HG02884 (cell line): Measurements from ENCODE around the gene ATP6V0C.
"Not testable (repeated sequence)": the region's sequence is repeated elsewhere in the genome, so short reads cannot be mapped to it uniquely, and the experiment has no call there.

Experiments used
- ATAC-seq: cut with Tn5 transposase; IDR thresholded peaks from one replicate; pipeline ENCODE4 v1.9.1; 2021; ENCODE audit warnings: mild to moderate bottlenecking, moderate library complexity; ENCODE audit not compliant: unreplicated experiment

The ATP6V0C gene

DNA sequence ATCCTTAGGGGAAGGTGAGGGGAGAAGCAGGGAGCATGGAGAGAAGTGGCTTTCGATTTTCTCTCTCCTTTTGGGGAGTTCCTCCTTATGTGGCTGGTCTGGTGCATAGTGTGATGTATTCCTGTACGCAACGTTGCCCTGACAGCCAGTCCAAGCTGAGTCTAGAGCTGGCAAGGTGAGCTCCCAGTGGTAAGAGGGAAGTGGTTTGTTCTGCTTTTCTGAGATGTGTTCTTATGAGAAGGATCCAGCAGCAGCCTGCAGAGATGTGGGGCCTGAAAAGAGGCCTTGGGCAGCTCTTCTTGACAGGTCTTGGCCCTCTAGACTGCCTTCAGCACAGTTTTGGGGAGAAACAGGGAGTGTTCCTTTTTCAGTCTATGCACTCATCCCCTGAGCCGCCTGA is 27.2 kb downstream of the ATP6V0C start:
- not testable (repeated sequence) for ATAC-seq

DNA sequence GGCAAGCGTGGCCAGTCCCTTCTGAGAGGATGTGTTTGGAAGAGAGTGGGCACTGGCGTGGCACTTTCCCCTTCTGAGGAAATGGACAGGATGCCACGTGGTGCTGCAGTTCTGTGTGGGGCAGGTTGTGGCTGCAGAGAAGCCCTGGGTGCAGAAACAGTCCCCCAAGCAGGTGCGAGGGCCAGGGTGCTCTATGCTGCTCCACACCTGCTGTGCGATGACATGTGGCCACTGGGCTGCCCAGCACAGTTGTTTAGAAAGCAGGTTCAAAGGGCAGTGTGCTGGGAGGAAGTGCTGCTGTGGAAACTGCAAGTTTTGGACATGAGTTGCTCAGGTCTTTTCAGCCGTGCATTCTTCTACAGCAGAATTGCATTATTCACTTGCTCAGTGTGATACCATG is 27.7 kb downstream of the ATP6V0C start:
- ATAC-seq = not testable (repeated sequence)

DNA sequence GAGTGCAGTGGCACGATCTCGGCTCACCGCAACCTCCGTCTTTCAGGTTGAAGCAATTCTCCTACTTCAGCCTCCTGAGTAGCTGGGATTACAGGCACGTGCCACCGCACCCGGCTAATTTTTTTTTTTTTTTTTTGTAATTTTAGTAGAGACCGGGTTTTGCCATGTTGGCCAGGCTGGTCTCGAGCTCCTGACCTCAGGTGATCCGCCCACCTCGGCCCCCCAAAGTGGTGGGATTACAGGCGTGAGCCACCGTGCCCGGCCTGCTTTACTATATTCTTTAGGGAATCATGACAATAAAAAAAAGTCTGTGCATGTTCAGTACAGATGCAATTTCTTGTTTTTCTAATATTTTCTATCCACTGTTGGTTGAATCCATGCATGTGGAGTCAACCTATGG is 30.0 kb downstream of the ATP6V0C start:
- not testable (repeated sequence) for ATAC-seq

DNA sequence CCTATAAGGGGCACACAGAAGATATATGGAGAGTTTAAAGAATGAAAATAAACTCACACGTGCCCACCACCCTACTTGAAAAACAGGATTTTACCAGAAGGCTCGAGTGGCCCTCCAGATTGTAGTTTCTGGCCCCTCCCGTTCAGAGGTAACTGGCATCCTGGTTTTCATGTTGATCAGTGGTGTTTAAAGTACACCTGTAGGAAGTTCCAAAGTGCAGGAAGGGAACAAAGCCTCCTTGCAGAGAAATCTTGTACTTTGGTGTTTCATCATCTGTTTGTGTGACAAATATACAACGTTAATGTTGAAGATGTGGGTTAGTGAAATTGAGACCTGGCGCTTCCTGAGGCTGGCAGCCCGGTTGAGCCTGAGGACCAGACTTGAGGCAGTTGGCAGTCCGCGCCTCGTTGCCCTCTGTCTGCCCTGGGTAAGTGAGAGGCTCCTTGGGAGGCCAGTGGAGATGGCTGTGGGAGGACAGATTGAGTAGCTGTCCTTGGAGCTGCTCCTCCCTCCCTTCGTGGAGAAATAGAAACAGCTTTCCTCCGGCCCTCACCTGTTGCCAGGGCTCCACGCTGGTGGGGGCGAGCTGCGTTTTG is 36.6 kb downstream of the ATP6V0C start:
- ATAC-seq = not testable (repeated sequence)

DNA sequence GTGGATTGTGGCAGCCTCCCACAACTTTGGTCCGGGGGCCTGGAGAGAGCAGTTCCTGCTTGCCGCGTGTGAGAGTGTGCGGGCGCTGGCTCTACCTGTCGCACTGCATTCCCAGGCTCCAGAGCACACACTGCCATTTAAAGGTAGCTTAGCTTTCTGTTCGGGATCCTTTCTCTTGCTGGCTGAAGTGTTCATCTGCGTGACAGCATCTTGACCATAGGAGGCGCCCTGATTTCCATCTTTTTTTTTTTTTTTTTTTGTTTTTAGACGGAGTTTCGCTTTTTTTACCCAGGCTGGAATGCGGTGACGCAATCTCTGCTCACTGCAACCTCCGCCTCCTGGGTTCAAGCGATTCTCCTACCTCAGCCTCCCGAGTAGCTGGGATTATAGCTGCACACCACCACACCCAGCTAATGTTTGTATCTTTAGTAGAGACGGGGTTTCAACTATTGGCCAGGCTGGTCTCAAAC is 37.7 kb downstream of the ATP6V0C start:
- not testable (repeated sequence) for ATAC-seq

DNA sequence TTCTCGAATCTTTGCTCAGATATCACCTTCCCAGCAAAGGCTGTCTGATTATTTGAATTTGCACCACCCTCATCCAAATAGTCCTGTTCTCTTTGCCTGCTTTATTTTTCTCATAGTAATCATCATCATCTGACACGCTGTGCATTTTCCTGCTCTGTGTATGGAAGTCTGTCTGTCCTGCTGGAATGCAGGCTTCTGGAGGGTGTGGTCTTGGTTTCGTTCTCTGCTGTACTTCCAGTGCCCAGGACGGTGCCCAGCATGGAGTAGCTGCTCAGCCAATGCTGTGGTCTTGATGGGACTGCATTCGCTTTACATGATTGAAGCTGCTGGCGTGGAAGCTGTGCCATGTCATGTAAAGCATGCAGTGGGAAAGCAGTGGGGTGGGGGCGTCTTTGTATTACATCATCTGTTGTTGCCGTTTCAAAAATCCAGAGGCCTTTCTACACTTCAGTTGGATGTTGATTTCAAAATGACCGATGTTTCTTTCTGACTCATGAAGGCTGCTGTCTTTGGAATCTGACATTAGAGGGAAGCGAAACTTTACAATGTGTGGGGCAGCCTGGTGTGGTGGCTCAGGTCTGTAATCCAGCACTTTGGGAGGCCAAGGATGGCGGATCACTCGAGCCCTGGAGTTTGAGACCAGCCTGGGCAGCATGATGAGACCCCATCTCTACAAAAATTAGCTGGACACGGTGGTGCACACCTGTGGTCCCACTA is 41.1 kb downstream of the ATP6V0C start:
- ATAC-seq = not testable (repeated sequence)

DNA sequence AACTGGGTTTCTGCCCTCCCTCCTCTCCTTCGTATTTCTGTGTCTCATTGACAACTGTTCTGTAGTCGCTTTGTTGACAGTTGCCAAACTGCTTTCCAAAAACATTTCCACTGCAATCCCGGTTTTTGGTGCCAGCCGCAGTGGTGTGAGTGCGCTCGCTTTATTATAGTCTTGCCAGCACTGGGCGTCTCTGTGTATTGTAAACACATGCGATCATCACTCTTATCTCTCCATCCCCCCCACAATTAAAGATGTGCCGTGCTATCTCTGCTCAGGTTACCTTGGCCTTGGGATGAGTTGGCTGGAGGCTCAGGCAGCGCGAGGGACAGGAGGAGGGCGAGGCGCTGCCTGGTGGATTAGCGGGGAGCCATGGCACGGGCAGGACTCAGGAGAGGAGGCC is 43.4 kb downstream of the ATP6V0C start:
- ATAC-seq = not testable (repeated sequence)

DNA sequence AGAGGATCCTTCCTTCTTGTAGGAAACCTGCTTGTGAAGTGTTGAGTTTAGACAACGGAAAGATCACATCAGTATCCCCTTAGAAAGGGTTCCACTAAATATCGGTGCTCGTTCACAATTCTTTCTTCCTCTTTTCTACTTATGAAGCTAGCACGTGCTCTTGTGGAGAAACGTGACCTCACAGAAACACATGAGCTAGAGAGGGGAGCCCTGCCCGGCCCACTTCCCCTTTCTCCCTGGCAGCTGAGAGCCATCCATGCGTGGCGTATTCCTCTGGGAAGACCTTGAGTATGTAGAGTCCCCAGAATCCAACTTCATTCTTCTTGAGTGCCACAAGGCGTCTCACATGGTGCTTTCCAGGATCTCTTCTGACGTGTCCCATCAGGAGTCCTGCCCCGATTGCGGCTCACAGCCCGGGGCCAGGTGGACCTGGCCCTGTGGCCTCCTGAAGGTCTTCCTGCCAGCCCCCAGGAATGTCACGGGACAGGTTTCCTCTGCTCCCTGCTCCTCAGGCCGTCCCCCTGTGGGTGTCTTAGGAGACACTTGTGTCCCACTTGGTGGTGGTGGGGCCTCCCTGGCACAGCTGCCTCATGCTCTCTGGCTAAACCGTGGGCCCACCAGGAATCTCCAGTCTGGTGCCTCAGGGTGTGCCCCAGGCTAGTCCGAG is 46.5 kb downstream of the ATP6V0C start:
- ATAC-seq = not testable (repeated sequence)

DNA sequence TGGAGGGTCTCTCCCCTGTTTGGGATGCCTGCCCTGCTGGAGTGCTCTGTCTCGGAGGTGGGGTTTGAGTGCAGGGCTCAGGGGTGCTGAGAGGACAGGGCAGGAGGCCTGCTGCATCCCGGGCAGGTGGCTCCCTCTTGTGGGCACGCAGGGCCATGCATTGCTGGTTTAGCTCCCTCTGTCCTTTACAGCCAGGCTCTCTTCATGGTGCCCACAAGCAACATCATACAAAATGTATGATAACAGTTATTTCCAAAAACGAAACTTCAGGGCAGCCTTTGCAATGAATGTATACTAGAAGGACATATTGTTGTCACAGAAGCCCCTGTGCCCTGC is 47.0 kb downstream of the ATP6V0C start:
- not testable (repeated sequence) for ATAC-seq

DNA sequence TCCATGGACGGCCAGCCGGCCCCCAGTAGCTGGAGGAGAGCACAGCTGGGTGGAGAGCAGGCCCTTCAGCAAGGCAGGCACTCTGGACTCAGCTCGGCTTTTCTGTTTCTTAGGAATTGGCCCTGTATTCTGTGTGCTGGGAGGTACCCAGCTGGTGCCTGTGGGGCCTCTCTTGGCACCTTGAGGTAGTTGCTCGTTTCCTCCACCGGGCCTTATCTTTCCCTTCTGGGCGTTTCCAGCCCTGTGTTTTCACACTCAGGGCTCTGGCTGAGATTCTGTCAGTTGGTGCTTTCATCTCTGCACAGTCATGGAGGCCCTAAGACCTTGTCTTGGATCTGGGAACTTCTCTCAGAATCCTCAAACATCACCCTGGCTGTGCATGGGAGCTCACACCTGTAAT is 53.8 kb downstream of the ATP6V0C start:
- not testable (repeated sequence) for ATAC-seq

DNA sequence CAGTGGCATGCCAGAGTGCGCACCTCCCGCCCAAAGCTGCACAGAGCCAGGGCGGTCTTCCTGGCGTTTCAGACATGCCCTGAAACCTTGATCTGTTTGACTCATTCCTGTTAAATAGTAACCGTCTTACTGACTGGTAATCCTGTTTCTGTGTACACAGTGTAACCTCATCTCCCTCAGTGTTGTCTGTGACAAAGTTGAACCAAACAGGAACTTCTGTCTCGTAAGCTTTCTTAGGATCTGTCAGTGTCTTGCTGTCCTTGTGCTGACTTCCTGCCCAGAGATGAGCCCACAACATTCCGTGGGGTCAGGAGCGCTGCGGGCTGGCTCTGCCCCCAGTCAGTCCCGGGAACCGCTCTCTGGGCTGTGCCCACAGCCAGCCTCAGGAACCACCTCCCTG is 54.8 kb downstream of the ATP6V0C start:
- ATAC-seq = not testable (repeated sequence)
